ENCODE results near the gene KCNQ4. TPM values are rescaled to one million over a fixed set of nuclear protein-coding genes. Genes with fewer than 3 reads are reported as not detected.

Gene KCNQ4
- total RNA-seq, 1 experiment from 2014 or later, result 0.81 TPM

DNA sequence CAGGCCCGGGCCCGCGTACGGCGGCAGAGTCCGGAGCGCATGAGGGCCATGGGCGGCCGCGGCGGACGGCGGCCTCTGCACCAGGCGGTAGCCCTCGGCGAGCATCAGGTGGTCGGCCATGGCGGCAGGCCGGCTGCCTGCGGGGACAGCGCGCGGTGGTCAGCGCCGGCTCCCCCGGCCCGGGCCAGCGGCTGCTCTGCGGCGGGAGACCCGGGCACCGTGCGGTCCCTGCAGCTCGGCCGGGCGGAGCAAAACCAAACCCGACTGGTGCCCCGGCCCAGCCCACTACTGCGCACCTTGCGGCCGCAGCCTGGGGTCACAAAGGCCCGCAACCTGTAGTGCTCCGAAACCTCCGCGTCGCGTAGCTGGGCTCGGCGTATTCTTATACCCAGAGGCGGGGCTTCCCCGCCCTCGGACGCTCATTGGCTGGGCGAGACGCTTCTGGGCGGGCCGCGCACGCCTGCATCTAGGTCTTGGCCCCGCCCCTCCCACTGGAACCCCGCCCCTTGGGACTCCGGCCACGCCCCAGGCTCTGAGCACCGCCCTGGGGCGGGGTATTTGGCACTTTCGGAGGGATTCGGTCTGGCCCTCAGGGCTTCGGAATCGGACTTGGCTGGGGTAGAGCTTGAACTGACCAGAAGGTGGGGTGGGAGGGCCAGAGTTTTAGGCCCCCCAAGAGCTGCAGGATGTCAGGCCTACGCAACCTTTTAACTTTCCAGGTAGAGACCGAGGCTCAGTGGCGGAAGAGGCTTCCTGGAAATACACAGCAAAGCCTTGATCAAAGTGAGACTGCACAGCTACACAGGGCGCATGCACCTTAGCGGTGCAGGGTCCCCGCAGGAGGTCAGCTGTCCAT, 78.6 kb downstream of the KCNQ4 start, which contains the start of gene CITED4:
TSS of gene CITED4 (minus strand) at position 356 of the 856 bp plus-strand sequence. CDS start at position 120, 236 bp downstream.
- Histone ChIP-seq H2AFZ (0 out of 2 replicates have a peak within 1 kb of the TSS, but pooled peaks have one; percentile 29), H3K27ac (peak within 1 kb of the TSS; percentile 52)

DNA sequence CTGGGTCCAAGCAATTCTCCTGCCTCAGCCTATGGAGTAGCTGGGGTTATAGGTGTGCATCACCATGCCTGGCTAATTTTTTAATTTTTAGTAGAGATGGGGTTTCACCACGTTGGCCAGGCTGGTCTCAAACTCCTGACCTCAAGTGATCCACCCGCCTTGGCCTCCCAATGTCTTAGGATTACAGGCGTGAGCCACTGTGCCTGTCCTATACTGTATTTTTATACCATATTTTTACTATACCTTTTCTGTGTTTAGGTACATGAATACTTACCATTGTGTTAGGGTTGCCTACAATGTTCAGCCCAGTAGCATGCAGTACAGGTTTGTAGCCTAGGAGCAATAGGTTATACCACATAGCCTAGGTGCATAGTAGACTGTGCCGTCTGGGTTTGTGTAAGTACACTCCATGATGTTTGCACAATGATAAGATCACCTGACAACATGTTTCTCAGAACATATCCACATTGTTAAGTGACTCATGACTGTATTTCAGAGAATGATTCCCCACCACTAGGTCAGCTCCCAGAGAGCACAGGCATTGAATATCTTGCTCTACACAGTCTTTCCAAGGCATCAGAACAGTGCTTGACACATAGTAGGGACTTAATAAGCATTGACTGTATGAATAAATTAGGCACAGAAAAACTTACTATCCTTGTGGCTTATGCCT, 84.6 kb downstream of the KCNQ4 start:
- peak overlapping the region; percentile 33; the same call in 1 of the 2 replicates for H3K4me2 ChIP-seq
- DNase-seq, result peak in 1 of 2 experiments; percentile 89
- peak overlapping the region; percentile 90 for H3K27ac ChIP-seq
- no peaks in the 10 kb centered on the region for H3K36me3 ChIP-seq (ENCODE audit: low read depth)
- H3F3A ChIP-seq (ENCODE audit: insufficient read depth, low read depth), result peaks cover 49% of the 10 kb centered on the region
- H3K4me1 ChIP-seq (replicated peaks; ENCODE audit: insufficient read depth), result peaks cover 62% of the 10 kb centered on the region
- TF ChIP-seq, protein P1, sequence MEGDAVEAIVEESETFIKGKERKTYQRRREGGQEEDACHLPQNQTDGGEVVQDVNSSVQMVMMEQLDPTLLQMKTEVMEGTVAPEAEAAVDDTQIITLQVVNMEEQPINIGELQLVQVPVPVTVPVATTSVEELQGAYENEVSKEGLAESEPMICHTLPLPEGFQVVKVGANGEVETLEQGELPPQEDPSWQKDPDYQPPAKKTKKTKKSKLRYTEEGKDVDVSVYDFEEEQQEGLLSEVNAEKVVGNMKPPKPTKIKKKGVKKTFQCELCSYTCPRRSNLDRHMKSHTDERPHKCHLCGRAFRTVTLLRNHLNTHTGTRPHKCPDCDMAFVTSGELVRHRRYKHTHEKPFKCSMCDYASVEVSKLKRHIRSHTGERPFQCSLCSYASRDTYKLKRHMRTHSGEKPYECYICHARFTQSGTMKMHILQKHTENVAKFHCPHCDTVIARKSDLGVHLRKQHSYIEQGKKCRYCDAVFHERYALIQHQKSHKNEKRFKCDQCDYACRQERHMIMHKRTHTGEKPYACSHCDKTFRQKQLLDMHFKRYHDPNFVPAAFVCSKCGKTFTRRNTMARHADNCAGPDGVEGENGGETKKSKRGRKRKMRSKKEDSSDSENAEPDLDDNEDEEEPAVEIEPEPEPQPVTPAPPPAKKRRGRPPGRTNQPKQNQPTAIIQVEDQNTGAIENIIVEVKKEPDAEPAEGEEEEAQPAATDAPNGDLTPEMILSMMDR (conservative IDR thresholded peaks at IDR 0.05), result no peak
- TF ChIP-seq EZH2 (IDR thresholded peaks at IDR 0.05; ENCODE audit: low read depth), result no peak
- CTCF ChIA-PET, result interaction anchor here (1.5 kb wide), 1 partner anchor 81 kb away, joined by 3 read pairs; no protein-coding TSS in a partner anchor
- intact Hi-C loops (cut with micrococcal nuclease; ENCODE audit: unreplicated experiment), result loop anchor here (10.0 kb wide), 1 partner anchor 627 kb away; no protein-coding TSS in a partner anchor
- no peak overlapping the region for H2AFZ ChIP-seq
- POLR2A ChIA-PET (ENCODE audit: unreplicated experiment), result interaction anchor here (0.6 to 0.7 kb wide), 3 partner anchors 9 to 34 kb away, joined by 3 to 5 read pairs (median 4); no protein-coding TSS in a partner anchor
- BruUV-seq (replicated peaks), result no TSS peak
- H3K79me2 ChIP-seq (ENCODE audit: low read depth), result no peaks in the 10 kb centered on the region
- no peaks in the 10 kb centered on the region for H3K27me3 ChIP-seq (ENCODE audit: insufficient read depth, low read depth)
- H3K9me3 ChIP-seq (ENCODE audit: insufficient read depth, low read depth), result peaks cover 6% of the 10 kb centered on the region; the same call in 1 of the 2 replicates
- no peaks in the 10 kb centered on the region for H3K9me2 ChIP-seq (ENCODE audit: insufficient read depth)
- H4K20me1 ChIP-seq (ENCODE audit: insufficient read depth), result no peaks in the 10 kb centered on the region
- no peak overlapping the region for H3K4me3 ChIP-seq

More for the DNA sequence above, 78.6 kb downstream of the KCNQ4 start, which contains the start of gene CITED4:
- ChIA-PET CTCF (interaction anchor here (0.6 to 1.9 kb wide), 10 partner anchors 9 to 142 kb away, joined by 3 to 31 read pairs (median 4); no protein-coding TSS in a partner anchor), POLR2A (ENCODE audit: unreplicated experiment) (interaction anchor here (0.5 to 1.3 kb wide), 20 partner anchors 9 to 1010 kb away, joined by 3 to 27 read pairs (median 5); partner anchors contain the start of gene SMAP2)
- TF ChIP-seq EZH2 (IDR thresholded peaks at IDR 0.05; ENCODE audit: low read depth), result no peak
- TF ChIP-seq, protein P1 (conservative IDR thresholded peaks at IDR 0.05), result peak; percentile 49
- Histone ChIP-seq H3K79me2 (ENCODE audit: low read depth) (peaks cover 14% of the 10 kb centered on the region), H4K20me1 (ENCODE audit: insufficient read depth) (no peaks in the 10 kb centered on the region), H3K9me3 (ENCODE audit: insufficient read depth, low read depth) (no peaks in the 10 kb centered on the region), H3K4me2 (peak within 1 kb of the TSS; percentile 98), H3K4me1 (replicated peaks; ENCODE audit: insufficient read depth) (peaks cover 60% of the 10 kb centered on the region), H3K4me3 (peak within 1 kb of the TSS; percentile 89), H3F3A (ENCODE audit: insufficient read depth, low read depth) (peaks cover 52% of the 10 kb centered on the region), H3K9me2 (ENCODE audit: insufficient read depth) (no peaks in the 10 kb centered on the region), H3K27me3 (ENCODE audit: insufficient read depth, low read depth) (no peaks in the 10 kb centered on the region), H3K36me3 (ENCODE audit: low read depth) (no peaks in the 10 kb centered on the region)
- intact Hi-C loops (cut with micrococcal nuclease; ENCODE audit: unreplicated experiment), result loop anchor here (1.0 to 10.0 kb wide), 4 partner anchors 37 to 633 kb away; no protein-coding TSS in a partner anchor
- no TSS peak for BruUV-seq (replicated peaks)
- DNase-seq, result peak; percentile 87 to 99

Data from PC-9 (cell line).